SK-N-SH (cell line): Measurements from ENCODE around the gene FRMPD4. TPM values are rescaled to one million over a fixed set of nuclear protein-coding genes. Genes with fewer than 3 reads are reported as not detected.

Experiments
- CTCF ChIA-PET: fragments of 300-600, 350-600 bp; formaldehyde crosslinking; extraction: SDS; loops from one replicate; lab custom pipeline; 2021; lab: Yijun Ruan, JAX
- POLR2A ChIA-PET: fragments of 350-600 bp; sonication (Branson Sonifier 250); formaldehyde crosslinking; extraction: SDS; loops from one replicate; lab custom pipeline; 2020; ENCODE audit warnings: antibody characterized with exemption, inconsistent platforms; lab: Yijun Ruan, JAX
- DNase-seq: peaks from one replicate; pipeline ENCODE4 v3.0.0; 2012
- H2AFZ ChIP-seq: fragments of 200-600 bp; sonication (generic); 2 replicates; pipeline ENCODE4 v1.8.1; 2016; ENCODE audit warnings: antibody characterized with exemption, mild to moderate bottlenecking, low read depth
- H3F3A ChIP-seq: fragments of 200-600 bp; sonication (generic); replicated peaks from 2 replicates; pipeline ENCODE3; 2016; ENCODE audit warnings: antibody characterized with exemption, mild to moderate bottlenecking; ENCODE audit not compliant: insufficient read depth
- H3K27ac ChIP-seq, 2 experiments: fragments of 200-500 bp in 1 of 2; fragments of 200-600 bp in 1 of 2; sonication (Bioruptor generic) in 1 of 2; sonication (generic), shearing (Covaris generic) in 1 of 2; 2 replicates each; pipeline versions ENCODE4 v1.5.1 to v1.6.1; 2014 to 2016; ENCODE audit warnings: low read depth in 2 of 2, inconsistent platforms in 1 of 2, low read length in 1 of 2, mild to moderate bottlenecking in 1 of 2, mixed read lengths in 1 of 2
- H3K27me3 ChIP-seq: fragments of 200-600 bp; sonication (generic), shearing (Covaris generic); 2 replicates; pipeline ENCODE4 v1.6.1; 2016; ENCODE audit warnings: mixed run types; ENCODE audit not compliant: insufficient read depth
- H3K36me3 ChIP-seq, 2 experiments: fragments of 200-500 bp in 1 of 2; fragments of 200-600 bp in 1 of 2; sonication (Bioruptor generic) in 1 of 2; sonication (generic) in 1 of 2; replicated peaks in 1 of 2; 2 replicates each; pipeline versions ENCODE3 to v1.5.1; 2014 to 2016; ENCODE audit warnings: low read length in 1 of 2, mild to moderate bottlenecking in 1 of 2; ENCODE audit not compliant: insufficient read depth in 2 of 2, control insufficient read depth in 1 of 2
- H3K4me1 ChIP-seq, 2 experiments: fragments of 200-500 bp in 1 of 2; fragments of 200-600 bp in 1 of 2; sonication (Bioruptor generic) in 1 of 2; sonication (generic), shearing (Covaris generic) in 1 of 2; 2 replicates each; pipeline versions ENCODE4 v1.5.1 to v1.6.1; 2014 to 2016; ENCODE audit warnings: low read depth in 1 of 2, low read length in 1 of 2, mixed run types in 1 of 2; ENCODE audit not compliant: insufficient read depth in 2 of 2, control insufficient read depth in 1 of 2
- H3K4me2 ChIP-seq: fragments of 200-600 bp; sonication (generic), shearing (Covaris generic); 2 replicates; pipeline ENCODE4 v1.6.1; 2017; ENCODE audit warnings: mixed run types
- H3K4me3 ChIP-seq, 2 experiments: fragments of 200-500 bp in 1 of 2; fragments of 200-600 bp in 1 of 2; sonication (Bioruptor generic) in 1 of 2; sonication (generic), shearing (Covaris generic) in 1 of 2; 2 replicates each; pipeline versions ENCODE4 v1.5.1 to v1.8.1; 2014 to 2016; ENCODE audit warnings: low read depth in 2 of 2, inconsistent platforms in 1 of 2, low read length in 1 of 2, mild to moderate bottlenecking in 1 of 2, mixed read lengths in 1 of 2, moderate library complexity in 1 of 2
- H3K79me2 ChIP-seq: fragments of 200-600 bp; sonication (generic); 2 replicates; pipeline ENCODE4 v1.8.1; 2017; ENCODE audit warnings: mild to moderate bottlenecking; ENCODE audit not compliant: insufficient read depth
- H3K9ac ChIP-seq: fragments of 200-600 bp; sonication (generic); 2 replicates; pipeline ENCODE4 v1.6.1; 2017; ENCODE audit warnings: mixed run types
- H3K9me2 ChIP-seq: fragments of 200-600 bp; sonication (generic); 2 replicates; pipeline ENCODE4 v1.6.1; 2017; ENCODE audit warnings: mixed run types
- H3K9me3 ChIP-seq: fragments of 200-600 bp; sonication (generic); 2 replicates; pipeline ENCODE4 v1.6.1; 2017; ENCODE audit warnings: mixed run types, mild to moderate bottlenecking, moderate library complexity
- H4K20me1 ChIP-seq: fragments of 200-600 bp; sonication (generic); 2 replicates; pipeline ENCODE4 v1.6.1; 2017; ENCODE audit warnings: mild to moderate bottlenecking, mixed run types; ENCODE audit not compliant: insufficient read depth
- ELF1 ChIP-seq: IDR thresholded peaks from 2 replicates; pipeline ENCODE4 v1.4.0; 2012
- EP300 ChIP-seq, 2 experiments: IDR thresholded peaks; 2 replicates each; pipeline versions ENCODE4 v1.4.0 to v1.6.1; 2012; ENCODE audit warnings: borderline replicate concordance in 1 of 2, low read depth in 1 of 2, low read length in 1 of 2
- EZH2phosphoT487 ChIP-seq: fragments of 200-600 bp; sonication (generic); IDR thresholded peaks from 2 replicates; pipeline ENCODE4 v1.6.1; 2017; ENCODE audit warnings: low read depth, mixed run types, mild to moderate bottlenecking, antibody characterized with exemption, moderate library complexity, borderline replicate concordance
- FOXM1 ChIP-seq: IDR thresholded peaks from 2 replicates; pipeline ENCODE4 v1.4.0; 2012; ENCODE audit warnings: low read depth, mild to moderate bottlenecking
- JUND ChIP-seq: IDR thresholded peaks from 2 replicates; pipeline ENCODE4 v1.4.0; 2012
- MEF2A ChIP-seq: IDR thresholded peaks from 2 replicates; pipeline ENCODE4 v1.4.0; 2012; ENCODE audit warnings: low read depth, borderline replicate concordance
- MXI1 ChIP-seq: IDR thresholded peaks from 2 replicates; pipeline ENCODE4 v1.6.1; 2012; ENCODE audit warnings: mild to moderate bottlenecking, low read depth, low read length, improper control_type of control experiment
- NRF1 ChIP-seq: IDR thresholded peaks from 2 replicates; pipeline ENCODE4 v1.6.1; 2012; ENCODE audit warnings: low read depth, mild to moderate bottlenecking, low read length
- POLR2AphosphoS5 ChIP-seq: IDR thresholded peaks from 2 replicates; pipeline ENCODE4 v1.6.1; 2012; ENCODE audit warnings: low read depth, low read length
- RAD21 ChIP-seq: IDR thresholded peaks from 2 replicates; pipeline ENCODE4 v1.6.1; 2012; ENCODE audit warnings: mild to moderate bottlenecking, low read length
- SIN3A ChIP-seq: IDR thresholded peaks from 2 replicates; pipeline ENCODE4 v1.6.1; 2012; ENCODE audit warnings: low read depth, mild to moderate bottlenecking, low read length, moderate library complexity, borderline replicate concordance
- TCF12 ChIP-seq: IDR thresholded peaks from 2 replicates; pipeline ENCODE4 v1.4.0; 2012
- TEAD4 ChIP-seq: IDR thresholded peaks from 2 replicates; pipeline ENCODE4 v1.4.0; 2012; ENCODE audit warnings: mild to moderate bottlenecking, borderline replicate concordance; ENCODE audit not compliant: insufficient read depth
- WGBS: methylation state at CpG from one replicate; pipeline ENCODE4 v1.1.6; 2017; ENCODE audit warnings: low lambda C conversion rate; 5-methylcytosine and 5-hydroxymethylcytosine counted together
- polyA plus RNA-seq, 3 experiments: library from polyadenylated mRNA; depleted of rRNA; stranded (reverse); fragments of >200 nt; gene quantifications; 2 replicates each; pipeline ENCODE4 v1.2.3, GENCODE V29; 2012
- TF ChIP-seq, protein P1 (sequence below): fragments of 150-350 bp; IDR thresholded peaks from 2 replicates; pipeline ENCODE4 v1.6.1; 2017; ENCODE audit warnings: antibody characterized with exemption, low read length, low read depth, borderline replicate concordance
- TF ChIP-seq, protein P2 (sequence below): IDR thresholded peaks from 2 replicates; pipeline ENCODE4 v1.4.0; 2012; ENCODE audit warnings: low read depth, borderline replicate concordance
- TF ChIP-seq, protein P3 (sequence below): IDR thresholded peaks from 2 replicates; pipeline ENCODE4 v1.4.0; 2012; ENCODE audit warnings: low read depth, borderline replicate concordance
- TF ChIP-seq, protein P4 (sequence below): IDR thresholded peaks from 2 replicates; pipeline ENCODE4 v1.4.0; 2012; ENCODE audit warnings: low read depth

FRMPD4 gene
- polyA plus RNA-seq, 1 of the 3 experiments (the other 2 are of a cell fraction), result not detected

DNA sequence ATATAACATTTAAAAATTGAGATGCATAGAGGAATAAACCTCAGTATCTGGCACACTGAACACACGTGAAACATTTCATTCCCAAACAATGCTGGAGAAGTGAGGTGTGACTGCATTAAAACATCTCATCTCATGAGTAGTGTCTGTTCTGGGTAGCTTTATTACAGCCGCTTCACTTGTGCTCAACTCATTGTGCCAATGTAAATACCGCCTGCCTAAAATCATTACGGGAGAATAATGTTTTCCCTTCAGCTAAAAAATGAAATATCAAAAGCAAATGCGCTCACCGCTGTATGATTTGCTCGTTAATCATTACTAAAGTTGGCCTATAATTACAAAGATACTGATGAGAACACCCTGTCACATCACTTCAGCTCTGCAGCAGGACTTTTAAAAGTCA is 542.8 kb downstream of the FRMPD4 start:
- POLR2A ChIA-PET, result no interaction called here
- H3K9ac ChIP-seq, result no peak overlapping the region
- no peaks in the 10 kb centered on the region for H3K9me2 ChIP-seq
- H3K9me3 ChIP-seq, result no peaks in the 10 kb centered on the region
- CTCF ChIA-PET, result no interaction called here
- H4K20me1 ChIP-seq, result no peaks in the 10 kb centered on the region
- no peaks in the 10 kb centered on the region for H3K36me3 ChIP-seq
- H3K4me2 ChIP-seq, result no peak overlapping the region
- TF ChIP-seq, protein P1, sequence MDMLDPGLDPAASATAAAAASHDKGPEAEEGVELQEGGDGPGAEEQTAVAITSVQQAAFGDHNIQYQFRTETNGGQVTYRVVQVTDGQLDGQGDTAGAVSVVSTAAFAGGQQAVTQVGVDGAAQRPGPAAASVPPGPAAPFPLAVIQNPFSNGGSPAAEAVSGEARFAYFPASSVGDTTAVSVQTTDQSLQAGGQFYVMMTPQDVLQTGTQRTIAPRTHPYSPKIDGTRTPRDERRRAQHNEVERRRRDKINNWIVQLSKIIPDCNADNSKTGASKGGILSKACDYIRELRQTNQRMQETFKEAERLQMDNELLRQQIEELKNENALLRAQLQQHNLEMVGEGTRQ, result no peak
- TF ChIP-seq NRF1, result no peak
- TF ChIP-seq MXI1, result no peak
- TF ChIP-seq, protein P2, sequence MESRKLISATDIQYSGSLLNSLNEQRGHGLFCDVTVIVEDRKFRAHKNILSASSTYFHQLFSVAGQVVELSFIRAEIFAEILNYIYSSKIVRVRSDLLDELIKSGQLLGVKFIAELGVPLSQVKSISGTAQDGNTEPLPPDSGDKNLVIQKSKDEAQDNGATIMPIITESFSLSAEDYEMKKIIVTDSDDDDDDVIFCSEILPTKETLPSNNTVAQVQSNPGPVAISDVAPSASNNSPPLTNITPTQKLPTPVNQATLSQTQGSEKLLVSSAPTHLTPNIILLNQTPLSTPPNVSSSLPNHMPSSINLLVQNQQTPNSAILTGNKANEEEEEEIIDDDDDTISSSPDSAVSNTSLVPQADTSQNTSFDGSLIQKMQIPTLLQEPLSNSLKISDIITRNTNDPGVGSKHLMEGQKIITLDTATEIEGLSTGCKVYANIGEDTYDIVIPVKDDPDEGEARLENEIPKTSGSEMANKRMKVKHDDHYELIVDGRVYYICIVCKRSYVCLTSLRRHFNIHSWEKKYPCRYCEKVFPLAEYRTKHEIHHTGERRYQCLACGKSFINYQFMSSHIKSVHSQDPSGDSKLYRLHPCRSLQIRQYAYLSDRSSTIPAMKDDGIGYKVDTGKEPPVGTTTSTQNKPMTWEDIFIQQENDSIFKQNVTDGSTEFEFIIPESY, result no peak
- 0 out of 2 replicates have a peak overlapping the region, but pooled peaks have one; percentile 24 for H2AFZ ChIP-seq
- peaks cover 6% of the 10 kb centered on the region; the same call in 1 of the 2 replicates for H3K27me3 ChIP-seq
- 8% methylated on average over 7 of the region's 7 CpGs for WGBS
- no peaks in the 10 kb centered on the region for H3F3A ChIP-seq
- DNase-seq, result no peak
- H3K4me1 ChIP-seq, result no peaks in the 10 kb centered on the region
- H3K79me2 ChIP-seq, result no peaks in the 10 kb centered on the region
- H3K27ac ChIP-seq, result no peak overlapping the region
- no peak overlapping the region for H3K4me3 ChIP-seq

DNA sequence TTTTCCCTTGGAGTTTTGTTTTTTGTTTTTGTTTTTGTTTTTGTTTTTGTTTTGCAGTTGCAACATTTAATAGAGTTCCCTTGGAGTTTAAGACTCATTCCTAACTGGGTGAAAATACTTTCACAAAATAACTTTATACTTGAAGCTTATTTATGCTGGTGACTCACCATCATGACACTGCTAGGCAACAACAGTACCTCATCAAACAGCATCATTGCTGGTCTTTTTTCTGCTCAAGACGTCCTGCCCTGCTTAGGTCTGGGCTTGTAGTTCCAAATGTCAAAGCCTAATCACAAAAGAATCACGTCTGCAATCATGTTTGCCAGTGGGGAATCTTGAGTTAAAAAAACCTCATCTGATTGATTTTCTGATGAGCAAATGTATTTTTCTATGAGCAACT is 547.3 kb downstream of the FRMPD4 start:
- no peaks in the 10 kb centered on the region for H3K9me3 ChIP-seq
- H3F3A ChIP-seq, result no peaks in the 10 kb centered on the region
- no peak overlapping the region for H2AFZ ChIP-seq
- no peak overlapping the region for H3K27ac ChIP-seq
- no peak for DNase-seq
- WGBS, result 2% methylated on average over 2 of the region's 2 CpGs
- no peak overlapping the region for H3K4me2 ChIP-seq
- POLR2A ChIA-PET, result no interaction called here
- H3K4me1 ChIP-seq, result no peaks in the 10 kb centered on the region
- H4K20me1 ChIP-seq, result no peaks in the 10 kb centered on the region
- CTCF ChIA-PET, result interaction anchor here (1.7 kb wide), 1 partner anchor 16 kb away, joined by 5 read pairs; no protein-coding TSS in a partner anchor
- H3K36me3 ChIP-seq, result no peaks in the 10 kb centered on the region
- TF ChIP-seq EP300 (IDR thresholded peaks at IDR 0.05; ENCODE audit: borderline replicate concordance in 1 of 2, low read depth in 1 of 2, low read length in 1 of 2) (no peak), MEF2A (no peak), ELF1 (no peak), RAD21 (no peak), TEAD4 (no peak), TCF12 (no peak), FOXM1 (no peak), MXI1 (no peak), POLR2AphosphoS5 (no peak), SIN3A (no peak), JUND (no peak), EZH2phosphoT487 (no peak)
- TF ChIP-seq, protein P3, sequence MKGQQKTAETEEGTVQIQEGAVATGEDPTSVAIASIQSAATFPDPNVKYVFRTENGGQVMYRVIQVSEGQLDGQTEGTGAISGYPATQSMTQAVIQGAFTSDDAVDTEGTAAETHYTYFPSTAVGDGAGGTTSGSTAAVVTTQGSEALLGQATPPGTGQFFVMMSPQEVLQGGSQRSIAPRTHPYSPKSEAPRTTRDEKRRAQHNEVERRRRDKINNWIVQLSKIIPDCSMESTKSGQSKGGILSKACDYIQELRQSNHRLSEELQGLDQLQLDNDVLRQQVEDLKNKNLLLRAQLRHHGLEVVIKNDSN, result no peak
- TF ChIP-seq, protein P1, result no peak
- TF ChIP-seq, protein P4, sequence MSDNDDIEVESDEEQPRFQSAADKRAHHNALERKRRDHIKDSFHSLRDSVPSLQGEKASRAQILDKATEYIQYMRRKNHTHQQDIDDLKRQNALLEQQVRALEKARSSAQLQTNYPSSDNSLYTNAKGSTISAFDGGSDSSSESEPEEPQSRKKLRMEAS, result no peak
- peaks cover 6% of the 10 kb centered on the region; the same call in 1 of the 2 replicates for H3K27me3 ChIP-seq
- H3K4me3 ChIP-seq, result no peak overlapping the region
- H3K9ac ChIP-seq, result no peak overlapping the region
- no peaks in the 10 kb centered on the region for H3K9me2 ChIP-seq
- no peaks in the 10 kb centered on the region for H3K79me2 ChIP-seq
